HG03025 (cell line): ENCODE measurements around the gene CCDC121.

Source experiments
- ATAC-seq: cut with Tn5 transposase; IDR thresholded peaks from one replicate; pipeline ENCODE4 v1.9.1; 2021; ENCODE audit warnings: mild to moderate bottlenecking, moderate library complexity; ENCODE audit not compliant: unreplicated experiment, low FRiP score

The CCDC121 gene

GRCh38 chr2:27583390-27583915 lies 45.4 kb downstream of the CCDC121 start:
- ATAC-seq: no peak

- ATAC-seq: peak; percentile 88
Observed at GRCh38 chr2:27582695-27583389, 46.0 kb downstream of the CCDC121 start, which contains the start of gene ZNF512. TSS of gene ZNF512 (plus strand) at chr2:27583042. CDS start at chr2:27583113, 71 bp downstream.

GRCh38 chr2:27582129-27582694 lies 46.6 kb downstream of the CCDC121 start:
- no peak for ATAC-seq

- ATAC-seq: no peak
Observed at GRCh38 chr2:27581417-27582128, 47.2 kb downstream of the CCDC121 start.
